K562 (cell line): ENCODE data around the gene RABGAP1L. TPM values are rescaled to one million over a fixed set of nuclear protein-coding genes. Genes with fewer than 3 reads are reported as not detected.

Experiments
- BHLHE40 ChIP-seq: IDR thresholded peaks from 2 replicates; pipeline ENCODE4 v1.6.1; 2011; ENCODE audit warnings: low read length, improper control_type of control experiment
- CREM ChIP-seq: IDR thresholded peaks from 2 replicates; pipeline ENCODE4 v1.6.1; 2014; ENCODE audit warnings: antibody characterized with exemption, low read depth
- HIVEP1 ChIP-seq: fragments of 250-450 bp; sonication (Bioruptor Pico); IDR thresholded peaks from 2 replicates; pipeline ENCODE4 v1.4.0; 2020; ENCODE audit warnings: mild to moderate bottlenecking
- HNRNPLL ChIP-seq: fragments of 200-400 bp; formaldehyde crosslinking; IDR thresholded peaks from 2 replicates; pipeline ENCODE4 v1.6.1; 2017; ENCODE audit warnings: low read length, low read depth, mild to moderate bottlenecking; ENCODE audit not compliant: poor library complexity, severe bottlenecking
- ILK ChIP-seq: fragments of 450-650 bp; IDR thresholded peaks from 2 replicates; pipeline ENCODE4 v1.6.1; 2016; ENCODE audit warnings: missing genetic modification characterization, low read depth, mild to moderate bottlenecking, missing compliant biosample characterization, moderate library complexity, borderline replicate concordance
- MITF ChIP-seq: IDR thresholded peaks from 2 replicates; pipeline ENCODE4 v1.6.1; 2014; ENCODE audit warnings: antibody characterized with exemption
- MYBL2 ChIP-seq, 2 experiments: fragments of 450-650 bp in 1 of 2; sonication (generic) in 1 of 2; formaldehyde crosslinking in 1 of 2; IDR thresholded peaks; 2 replicates each; pipeline versions ENCODE4 v1.6.1 to v1.8.1; 2017 to 2022; ENCODE audit warnings: borderline replicate concordance in 1 of 2, inconsistent platforms in 1 of 2, low read depth in 1 of 2, mild to moderate bottlenecking in 1 of 2, missing genetic modification reagents in 1 of 2, moderate library complexity in 1 of 2
- PHF21A ChIP-seq: fragments of 450-650 bp; IDR thresholded peaks from 2 replicates; pipeline ENCODE4 v1.6.1; 2017; ENCODE audit warnings: low read depth, borderline replicate concordance
- SFPQ ChIP-seq: fragments of 200-400 bp; formaldehyde crosslinking; IDR thresholded peaks from 2 replicates; pipeline ENCODE4 v1.6.1; 2017; ENCODE audit warnings: mild to moderate bottlenecking, low read depth, low read length, moderate library complexity
- TARDBP ChIP-seq: fragments of 450-650 bp; IDR thresholded peaks from 2 replicates; pipeline ENCODE4 v1.6.1; 2016
- ZNF253 ChIP-seq: fragments of 250-450 bp; sonication (Bioruptor Pico); conservative IDR thresholded peaks from 2 replicates; pipeline ENCODE4 v1.6.1; 2021; ENCODE audit warnings: mild to moderate bottlenecking
- ZNF282 ChIP-seq: sonication (generic); formaldehyde crosslinking; IDR thresholded peaks from 2 replicates; pipeline ENCODE4 v1.8.1; 2023; ENCODE audit warnings: missing genetic modification reagents
- ZNF830 ChIP-seq: fragments of 250-450 bp; sonication (Bioruptor Pico); IDR thresholded peaks from 2 replicates; pipeline ENCODE4 v1.5.0; 2021; ENCODE audit warnings: mild to moderate bottlenecking
- polyA plus RNA-seq, 8 experiments: library from polyadenylated mRNA; depleted of rRNA in 4 of 8; stranded (reverse) in 5 of 8; unstranded in 3 of 8; fragments of >200 nt; fragmentation: Nextera tagmentation in 2 of 8; fragmentation: Illumina TruSeq in 1 of 8; extraction: Ambion mirVana in 2 of 8; extraction: Trizol in 1 of 8; gene quantifications; 2 replicates each; pipeline versions ENCODE4 v1.2.1 to v1.2.3, GENCODE V29; 2011 to 2014; ENCODE audit warnings: inconsistent platforms in 1 of 8, missing spikeins in 1 of 8
- total RNA-seq, 7 experiments: library from RNA; depleted of rRNA in 6 of 7; stranded (reverse); fragments of >200 nt in 6 of 7; fragmentation: Illumina TruSeq in 2 of 7; extraction: Trizol in 2 of 7; gene quantifications; 2 replicates each; pipeline versions ENCODE4 v1.2.1 to v1.2.3, GENCODE V29; 2011 to 2021; ENCODE audit warnings: low replicate concordance in 1 of 7
- TF ChIP-seq, protein P1 (sequence below): sonication (generic); formaldehyde crosslinking; IDR thresholded peaks from 2 replicates; pipeline ENCODE4 v1.8.0; 2022; ENCODE audit warnings: mild to moderate bottlenecking, missing genetic modification reagents
- TF ChIP-seq, protein P2 (sequence below), 2 experiments: IDR thresholded peaks; 2 replicates each; pipeline ENCODE4 v1.6.1; 2011; ENCODE audit warnings: borderline replicate concordance in 1 of 2, control low read depth in 1 of 2, low read depth in 1 of 2, low read length in 1 of 2, mild to moderate bottlenecking in 1 of 2, mixed read lengths in 1 of 2, moderate library complexity in 1 of 2; ENCODE audit not compliant: insufficient read depth in 1 of 2, insufficient read length in 1 of 2, poor library complexity in 1 of 2, severe bottlenecking in 1 of 2; ENCODE audit errors: extremely low read depth in 1 of 2
- TF ChIP-seq, protein P3 (sequence below), 2 experiments: fragments of 450-650 bp; IDR thresholded peaks; 2 replicates each; pipeline ENCODE4 v1.6.1; 2018; ENCODE audit warnings: mild to moderate bottlenecking in 2 of 2, low read depth in 1 of 2; ENCODE audit not compliant: partially characterized antibody in 2 of 2

RABGAP1L gene
- total and polyA plus RNA-seq, 9 of the 15 experiments (the other 6 are each of a cell fraction or from before 2014, with no cell fraction given) = 16.5 to 44.9 (median 26.7) TPM

DNA sequence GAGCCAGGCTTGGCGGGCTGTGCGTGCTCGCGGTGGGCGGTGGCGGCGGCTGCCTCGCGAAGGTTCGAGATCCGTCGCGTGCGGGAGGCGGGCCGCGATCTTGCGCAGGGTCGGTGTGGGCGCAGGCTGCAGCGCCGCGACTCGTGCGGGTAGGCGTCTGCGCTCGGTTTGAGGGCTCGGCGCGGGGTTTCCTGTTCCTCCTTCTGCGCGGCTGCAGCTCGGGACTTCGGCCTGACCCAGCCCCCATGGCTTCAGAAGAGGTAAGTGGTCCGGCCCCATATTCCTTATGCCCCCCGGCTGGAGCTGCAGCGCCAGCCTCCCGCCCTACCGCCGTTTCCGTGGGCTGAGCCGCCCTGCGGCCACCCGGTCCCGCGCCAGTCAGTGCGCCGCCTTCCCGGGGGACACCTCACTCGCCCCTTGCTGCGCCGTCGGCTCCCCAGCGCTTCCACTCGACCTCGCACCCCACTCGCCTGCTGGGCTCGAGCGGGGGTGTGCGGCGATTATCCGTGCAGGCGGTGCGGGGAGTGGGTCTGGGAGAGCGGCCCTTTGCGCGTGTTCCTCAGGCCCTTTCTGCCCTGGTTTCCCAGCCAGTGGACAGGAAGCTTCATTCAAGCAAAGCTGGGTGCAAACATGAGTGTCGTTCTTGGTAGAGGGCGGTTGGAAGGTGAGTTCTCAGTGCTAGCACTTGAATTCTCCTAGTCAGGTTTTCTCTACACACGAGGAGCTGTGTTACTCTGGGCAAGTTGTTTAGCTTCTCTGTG lies 840.8 kb downstream of the RABGAP1L start, which contains the start of gene CACYBP (continued):
- TF ChIP-seq SFPQ = no peak
- no peak; the same call in 1 of the 2 replicates for TF ChIP-seq MITF
- TF ChIP-seq TARDBP = no peak; the same call in none of the 2 replicates
- TF ChIP-seq, protein P1, sequence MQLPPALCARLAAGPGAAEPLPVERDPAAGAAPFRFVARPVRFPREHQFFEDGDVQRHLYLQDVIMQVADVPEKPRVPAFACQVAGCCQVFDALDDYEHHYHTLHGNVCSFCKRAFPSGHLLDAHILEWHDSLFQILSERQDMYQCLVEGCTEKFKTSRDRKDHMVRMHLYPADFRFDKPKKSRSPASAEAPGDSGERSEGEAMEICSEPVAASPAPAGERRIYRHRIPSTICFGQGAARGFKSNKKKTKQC (CRISPR knock-in tag) = peak; percentile 80; the same call in 1 of the 2 replicates
- TF ChIP-seq HNRNPLL = peak; percentile 96
- TF ChIP-seq BHLHE40 = peak; percentile 99
- TF ChIP-seq ILK (tag) = no peak
- no peak for TF ChIP-seq ZNF253 (CRISPR knock-in tag)
- no peak; the same call in 1 of the 2 replicates for TF ChIP-seq ZNF282 (CRISPR knock-in tag)
- TF ChIP-seq, protein P2, sequence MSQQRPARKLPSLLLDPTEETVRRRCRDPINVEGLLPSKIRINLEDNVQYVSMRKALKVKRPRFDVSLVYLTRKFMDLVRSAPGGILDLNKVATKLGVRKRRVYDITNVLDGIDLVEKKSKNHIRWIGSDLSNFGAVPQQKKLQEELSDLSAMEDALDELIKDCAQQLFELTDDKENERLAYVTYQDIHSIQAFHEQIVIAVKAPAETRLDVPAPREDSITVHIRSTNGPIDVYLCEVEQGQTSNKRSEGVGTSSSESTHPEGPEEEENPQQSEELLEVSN (IDR thresholded peaks at IDR 0.05; ENCODE audit: borderline replicate concordance in 1 of 2, extremely low read depth in 1 of 2, insufficient read depth in 1 of 2, insufficient read length in 1 of 2, low read depth in 1 of 2, low read length in 1 of 2, poor library complexity in 1 of 2, severe bottlenecking in 1 of 2) = peak; percentile 98 to 99
- TF ChIP-seq HIVEP1 (CRISPR knock-in tag) = 0 out of 2 replicates have a peak, but pooled peaks have one; percentile 52
- peak; percentile 72 for TF ChIP-seq ZNF830 (CRISPR knock-in tag)
- no peak for TF ChIP-seq CREM
- TF ChIP-seq PHF21A = no peak; the same call in 1 of the 2 replicates
- TF ChIP-seq MYBL2 (IDR thresholded peaks at IDR 0.05; ENCODE audit: low read depth) = no peak
- no peak for TF ChIP-seq MYBL2 (CRISPR knock-in tag; IDR thresholded peaks at IDR 0.05; ENCODE audit: borderline replicate concordance)
- TF ChIP-seq, protein P3, sequence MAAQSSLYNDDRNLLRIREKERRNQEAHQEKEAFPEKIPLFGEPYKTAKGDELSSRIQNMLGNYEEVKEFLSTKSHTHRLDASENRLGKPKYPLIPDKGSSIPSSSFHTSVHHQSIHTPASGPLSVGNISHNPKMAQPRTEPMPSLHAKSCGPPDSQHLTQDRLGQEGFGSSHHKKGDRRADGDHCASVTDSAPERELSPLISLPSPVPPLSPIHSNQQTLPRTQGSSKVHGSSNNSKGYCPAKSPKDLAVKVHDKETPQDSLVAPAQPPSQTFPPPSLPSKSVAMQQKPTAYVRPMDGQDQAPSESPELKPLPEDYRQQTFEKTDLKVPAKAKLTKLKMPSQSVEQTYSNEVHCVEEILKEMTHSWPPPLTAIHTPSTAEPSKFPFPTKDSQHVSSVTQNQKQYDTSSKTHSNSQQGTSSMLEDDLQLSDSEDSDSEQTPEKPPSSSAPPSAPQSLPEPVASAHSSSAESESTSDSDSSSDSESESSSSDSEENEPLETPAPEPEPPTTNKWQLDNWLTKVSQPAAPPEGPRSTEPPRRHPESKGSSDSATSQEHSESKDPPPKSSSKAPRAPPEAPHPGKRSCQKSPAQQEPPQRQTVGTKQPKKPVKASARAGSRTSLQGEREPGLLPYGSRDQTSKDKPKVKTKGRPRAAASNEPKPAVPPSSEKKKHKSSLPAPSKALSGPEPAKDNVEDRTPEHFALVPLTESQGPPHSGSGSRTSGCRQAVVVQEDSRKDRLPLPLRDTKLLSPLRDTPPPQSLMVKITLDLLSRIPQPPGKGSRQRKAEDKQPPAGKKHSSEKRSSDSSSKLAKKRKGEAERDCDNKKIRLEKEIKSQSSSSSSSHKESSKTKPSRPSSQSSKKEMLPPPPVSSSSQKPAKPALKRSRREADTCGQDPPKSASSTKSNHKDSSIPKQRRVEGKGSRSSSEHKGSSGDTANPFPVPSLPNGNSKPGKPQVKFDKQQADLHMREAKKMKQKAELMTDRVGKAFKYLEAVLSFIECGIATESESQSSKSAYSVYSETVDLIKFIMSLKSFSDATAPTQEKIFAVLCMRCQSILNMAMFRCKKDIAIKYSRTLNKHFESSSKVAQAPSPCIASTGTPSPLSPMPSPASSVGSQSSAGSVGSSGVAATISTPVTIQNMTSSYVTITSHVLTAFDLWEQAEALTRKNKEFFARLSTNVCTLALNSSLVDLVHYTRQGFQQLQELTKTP (IDR thresholded peaks at IDR 0.05; ENCODE audit: low read depth in 1 of 2, partially characterized antibody in 2 of 2) = no peak
